ENCODE measurements around the gene CRYZL1. TPM values are rescaled to one million over a fixed set of nuclear protein-coding genes. Genes with fewer than 3 reads are reported as not detected.

Gene CRYZL1
- total RNA-seq, 4 donors from 2014 or later: 14.8 to 29.4 (median 24.4) TPM

DNA sequence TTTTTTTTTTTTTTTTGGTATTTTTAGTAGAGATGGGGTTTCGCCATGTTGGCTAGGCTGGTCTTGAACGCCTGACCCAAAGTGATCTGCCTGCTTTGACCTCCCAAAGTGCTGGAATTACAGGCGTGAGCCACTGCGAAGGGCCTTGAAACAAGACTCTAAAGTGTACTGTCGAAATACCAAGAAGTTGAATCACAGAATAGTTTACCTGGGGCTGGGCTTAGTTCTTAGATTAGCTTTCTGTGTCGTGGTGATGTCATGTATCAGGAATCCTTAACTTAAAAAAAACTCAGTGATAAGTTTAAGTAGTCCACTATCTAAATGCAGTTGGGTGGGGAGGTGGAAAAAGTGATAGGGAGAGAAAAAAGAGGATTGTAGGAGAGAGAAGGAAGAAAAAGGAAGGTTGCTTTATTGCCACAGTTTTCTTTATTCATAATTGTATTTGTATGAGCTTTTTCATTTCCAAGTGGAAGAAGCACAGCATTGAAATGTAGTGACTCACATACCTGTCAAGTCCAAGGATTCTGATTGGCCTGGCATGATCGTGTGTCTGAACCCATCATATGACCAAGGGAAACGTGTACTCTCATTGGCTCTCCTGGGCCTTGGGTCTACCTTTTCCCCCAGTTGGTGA lies 14.2 kb upstream of the CRYZL1 start:
- ATAC-seq (peak in 1 of 2 donors; percentile 39), DNase-seq (no peak)
- intact Hi-C loops (cut with DNase I; ENCODE audit: low total_unique reads): no loop called here
- TF ChIP-seq, protein P1, sequence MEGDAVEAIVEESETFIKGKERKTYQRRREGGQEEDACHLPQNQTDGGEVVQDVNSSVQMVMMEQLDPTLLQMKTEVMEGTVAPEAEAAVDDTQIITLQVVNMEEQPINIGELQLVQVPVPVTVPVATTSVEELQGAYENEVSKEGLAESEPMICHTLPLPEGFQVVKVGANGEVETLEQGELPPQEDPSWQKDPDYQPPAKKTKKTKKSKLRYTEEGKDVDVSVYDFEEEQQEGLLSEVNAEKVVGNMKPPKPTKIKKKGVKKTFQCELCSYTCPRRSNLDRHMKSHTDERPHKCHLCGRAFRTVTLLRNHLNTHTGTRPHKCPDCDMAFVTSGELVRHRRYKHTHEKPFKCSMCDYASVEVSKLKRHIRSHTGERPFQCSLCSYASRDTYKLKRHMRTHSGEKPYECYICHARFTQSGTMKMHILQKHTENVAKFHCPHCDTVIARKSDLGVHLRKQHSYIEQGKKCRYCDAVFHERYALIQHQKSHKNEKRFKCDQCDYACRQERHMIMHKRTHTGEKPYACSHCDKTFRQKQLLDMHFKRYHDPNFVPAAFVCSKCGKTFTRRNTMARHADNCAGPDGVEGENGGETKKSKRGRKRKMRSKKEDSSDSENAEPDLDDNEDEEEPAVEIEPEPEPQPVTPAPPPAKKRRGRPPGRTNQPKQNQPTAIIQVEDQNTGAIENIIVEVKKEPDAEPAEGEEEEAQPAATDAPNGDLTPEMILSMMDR (IDR thresholded peaks at IDR 0.05 in 4 of 5, conservative IDR thresholded peaks at IDR 0.05 in 1 of 5): no peak
- no peak for TF ChIP-seq POLR2A (IDR thresholded peaks at IDR 0.05)
- no peak overlapping the region for H3K4me3 ChIP-seq
- no peaks in the 10 kb centered on the region for H3K9me3 ChIP-seq
- in situ Hi-C loops (cut with MboI; ENCODE audit: low sequenced_read_pairs in 4 of 4): loop anchor here in 1 of 4 donors (25.0 kb wide), 1 partner anchor 232 kb away; no protein-coding TSS in a partner anchor
- H3K27me3 ChIP-seq: no peaks in the 10 kb centered on the region
- no peaks in the 10 kb centered on the region for H3K36me3 ChIP-seq
- H3K4me1 ChIP-seq: peaks cover 23 to 28% of the 10 kb centered on the region in 2 donors
- no peak overlapping the region for H3K27ac ChIP-seq

DNA sequence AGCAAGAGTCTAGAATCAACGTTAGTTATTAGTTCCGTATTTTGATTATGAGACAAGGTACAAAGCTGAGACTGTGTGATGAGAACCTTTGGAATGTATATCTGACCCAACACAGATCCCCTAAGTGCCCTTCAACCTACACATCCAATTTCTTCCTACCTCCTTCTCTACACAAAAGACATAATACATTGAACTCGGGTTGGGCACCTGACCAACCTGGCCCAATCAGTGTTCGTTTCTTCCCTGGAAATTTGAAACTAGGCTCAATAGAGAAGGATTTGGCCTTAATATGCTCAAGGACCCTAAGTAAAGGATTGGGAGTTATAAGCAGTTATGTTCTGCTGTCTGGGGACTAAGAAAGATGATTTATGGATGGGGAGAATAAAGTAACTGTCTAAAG lies 12.9 kb upstream of the CRYZL1 start:
- DNase-seq (no peak), ATAC-seq (no peak)
- Histone ChIP-seq H3K9me3 (no peaks in the 10 kb centered on the region), H3K4me1 (peaks cover 22 to 23% of the 10 kb centered on the region in 2 donors), H3K4me3 (no peak overlapping the region), H3K27me3 (no peaks in the 10 kb centered on the region), H3K36me3 (no peaks in the 10 kb centered on the region), H3K27ac (no peak overlapping the region)
- in situ Hi-C loops (cut with MboI; ENCODE audit: low sequenced_read_pairs in 4 of 4): loop anchor here in 1 of 4 donors (25.0 kb wide), 1 partner anchor 233 kb away; no protein-coding TSS in a partner anchor
- TF ChIP-seq, protein P1 (IDR thresholded peaks at IDR 0.05 in 4 of 5, conservative IDR thresholded peaks at IDR 0.05 in 1 of 5): no peak
- TF ChIP-seq POLR2A (IDR thresholded peaks at IDR 0.05): no peak
- intact Hi-C loops (cut with DNase I; ENCODE audit: low total_unique reads): no loop called here

DNA sequence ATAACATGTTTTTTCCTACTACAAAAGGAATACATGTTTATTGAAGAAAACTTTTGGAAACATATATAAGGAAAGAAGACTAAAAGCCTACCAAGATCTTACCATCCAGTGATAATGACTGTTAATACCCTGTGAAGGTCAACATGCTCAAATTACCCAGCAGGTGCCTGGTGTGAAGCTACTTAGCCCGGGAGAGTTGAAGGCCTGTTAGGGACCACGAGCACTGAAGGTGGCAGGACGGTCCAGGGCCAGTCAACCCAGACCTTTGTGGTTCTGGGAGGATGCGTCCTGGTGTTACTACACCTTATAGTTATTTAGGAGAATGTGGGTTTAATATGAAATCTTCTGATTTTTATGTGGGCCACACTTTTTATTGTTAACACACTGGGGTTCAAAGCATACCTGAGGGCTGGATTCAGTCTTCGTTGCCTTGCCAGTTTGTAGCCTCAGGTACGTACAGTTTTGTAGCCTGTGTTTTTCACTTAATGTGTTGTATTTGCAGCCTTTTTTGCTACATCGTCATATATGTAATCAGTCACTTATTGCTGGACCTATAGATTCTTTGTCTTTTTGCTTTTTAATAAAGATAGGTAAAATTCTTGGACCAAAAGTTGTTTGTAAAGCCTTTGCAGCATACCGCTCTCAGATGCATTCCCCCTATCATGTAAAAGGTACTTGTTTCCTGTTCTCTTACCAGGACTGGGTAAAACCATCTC lies 10.6 kb upstream of the CRYZL1 start:
- no peaks in the 10 kb centered on the region for H3K27me3 ChIP-seq
- DNase-seq: no peak
- H3K27ac ChIP-seq: no peak overlapping the region
- peak in 1 of 2 donors; percentile 74 for ATAC-seq
- H3K4me3 ChIP-seq: no peak overlapping the region
- in situ Hi-C loops (cut with MboI; ENCODE audit: low sequenced_read_pairs in 4 of 4): loop anchor here in 1 of 4 donors (25.0 kb wide), 1 partner anchor 235 kb away; no protein-coding TSS in a partner anchor
- no peaks in the 10 kb centered on the region for H3K36me3 ChIP-seq
- no peaks in the 10 kb centered on the region for H3K9me3 ChIP-seq
- intact Hi-C loops (cut with DNase I; ENCODE audit: low total_unique reads): no loop called here
- TF ChIP-seq POLR2A (IDR thresholded peaks at IDR 0.05): no peak
- TF ChIP-seq, protein P1 (IDR thresholded peaks at IDR 0.05 in 4 of 5, conservative IDR thresholded peaks at IDR 0.05 in 1 of 5): no peak
- H3K4me1 ChIP-seq: peaks cover 19 to 27% of the 10 kb centered on the region in 2 donors

DNA sequence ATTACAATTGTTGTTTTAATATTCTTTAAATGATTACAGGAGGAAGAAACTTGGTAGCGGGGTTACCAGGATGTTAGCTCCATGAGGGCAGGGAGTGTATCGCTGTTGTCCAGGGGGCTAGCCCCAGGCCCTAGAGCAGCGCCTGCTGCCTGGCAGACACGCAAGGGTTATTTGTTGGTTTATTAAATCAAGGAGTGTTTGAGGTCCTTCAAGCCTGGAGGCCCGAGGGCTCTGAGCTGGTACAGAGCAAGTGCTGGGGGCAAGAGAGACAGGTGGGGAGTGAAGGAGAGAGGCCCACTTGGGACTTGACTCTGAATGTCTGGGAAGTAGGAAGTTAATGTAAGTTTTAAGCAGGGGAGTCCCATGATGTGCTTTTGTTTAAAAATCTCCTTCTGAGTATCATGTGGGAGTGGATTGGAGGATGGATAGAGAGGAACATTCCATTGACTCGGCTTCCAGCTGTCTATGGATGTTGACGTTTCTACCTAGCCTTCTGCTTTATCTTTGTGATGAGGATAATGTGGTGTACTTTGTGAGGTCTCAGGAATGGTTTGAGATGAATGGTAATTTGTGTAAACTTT lies 9.5 kb upstream of the CRYZL1 start:
- intact Hi-C loops (cut with DNase I; ENCODE audit: low total_unique reads): no loop called here
- TF ChIP-seq POLR2A (IDR thresholded peaks at IDR 0.05): no peak
- TF ChIP-seq, protein P1 (IDR thresholded peaks at IDR 0.05 in 4 of 5, conservative IDR thresholded peaks at IDR 0.05 in 1 of 5): no peak
- H3K4me1 ChIP-seq: peaks cover 12 to 27% of the 10 kb centered on the region in 2 donors
- H3K4me3 ChIP-seq: no peak overlapping the region
- ATAC-seq: no peak
- H3K27ac ChIP-seq: no peak overlapping the region
- no peak for DNase-seq
- H3K36me3 ChIP-seq: no peaks in the 10 kb centered on the region
- in situ Hi-C loops (cut with MboI; ENCODE audit: low sequenced_read_pairs in 4 of 4): loop anchor here in 1 of 4 donors (25.0 kb wide), 1 partner anchor 236 kb away; no protein-coding TSS in a partner anchor
- no peaks in the 10 kb centered on the region for H3K9me3 ChIP-seq
- no peaks in the 10 kb centered on the region for H3K27me3 ChIP-seq
